HCT116 (cell line): ENCODE results near the gene CHI3L2. TPM values are rescaled to one million over a fixed set of nuclear protein-coding genes. Genes with fewer than 3 reads are reported as not detected.

Source experiments
- ATAC-seq: fragments of 200-7000 bp; cut with Tn5 transposase; 2 replicates; pipeline ENCODE4 v1.9.1; 2020; ENCODE audit warnings: mild to moderate bottlenecking, moderate library complexity
- BruUV-seq: library from RNA; stranded (reverse); fragments of 400-500 nt; replicated peaks from 2 replicates; lab custom pipeline; 2021; lab: Mats Ljungman, UMichigan
- CTCF ChIA-PET: fragments of 300-600 bp; sonication (Branson Sonifier 250); formaldehyde crosslinking; loops from one replicate; lab custom pipeline; 2021; ENCODE audit warnings: antibody characterized with exemption; lab: Charles Lee
- POLR2A ChIA-PET: fragments of 300-600, 350-600 bp; sonication (Branson Sonifier 250); formaldehyde crosslinking; loops from one replicate; lab custom pipeline; 2021; ENCODE audit warnings: antibody characterized with exemption; lab: Charles Lee
- RAD21 ChIA-PET, 2 experiments: fragments of 300-600 bp; sonication (Branson Sonifier 250); formaldehyde crosslinking; loops; one replicate each; lab custom pipeline; 2023; ENCODE audit warnings: low total read pairs in 2 of 2; ENCODE audit not compliant: uncharacterized antibody in 2 of 2, unreplicated experiment in 2 of 2, low non-redundant PET in 1 of 2; lab: Charles Lee
- DNase-seq: peaks from one replicate; pipeline ENCODE4 v3.0.0-alpha.2; 2010; ENCODE audit warnings: low read depth, low spot score
- H2AFZ ChIP-seq: fragments of 200-600 bp; shearing (Covaris generic), sonication (generic); 2 replicates; pipeline ENCODE4 v1.6.1; 2017; ENCODE audit warnings: low read depth, mixed run types, mixed read lengths, antibody characterized with exemption, low read length; ENCODE audit not compliant: poor library complexity, severe bottlenecking
- H3K27ac ChIP-seq: 2 replicates; pipeline ENCODE4 v1.5.1; 2012; ENCODE audit warnings: low read depth, low read length
- H3K27me3 ChIP-seq: fragments of 200-600 bp; sonication (generic); 2 replicates; pipeline ENCODE4 v1.6.1; 2016; ENCODE audit warnings: mixed run types, low read length, mixed read lengths; ENCODE audit not compliant: insufficient read depth
- H3K36me3 ChIP-seq, 2 experiments: fragments of 200-500 bp in 1 of 2; fragments of 200-600 bp in 1 of 2; sonication (Bioruptor generic) in 1 of 2; sonication (generic) in 1 of 2; 2 replicates each; pipeline versions ENCODE4 v1.5.1 to v1.6.1; 2014 to 2016; ENCODE audit warnings: low read length in 2 of 2, inconsistent platforms in 1 of 2, mixed read lengths in 1 of 2, mixed run types in 1 of 2; ENCODE audit not compliant: insufficient read depth in 2 of 2, control insufficient read depth in 1 of 2
- H3K4me1 ChIP-seq, 2 experiments: fragments of 200-600 bp in 1 of 2; sonication (generic) in 1 of 2; 2 replicates each; pipeline versions ENCODE4 v1.5.1 to v1.6.1; 2012 to 2017; ENCODE audit warnings: low read length in 2 of 2, inconsistent platforms in 1 of 2, mild to moderate bottlenecking in 1 of 2, mixed read lengths in 1 of 2, mixed run types in 1 of 2, moderate library complexity in 1 of 2; ENCODE audit not compliant: insufficient read depth in 2 of 2, control insufficient read depth in 1 of 2
- H3K4me2 ChIP-seq: fragments of 200-600 bp; sonication (generic); 2 replicates; pipeline ENCODE4 v1.6.1; 2017; ENCODE audit warnings: mixed run types, low read length, mixed read lengths
- H3K4me3 ChIP-seq, 2 experiments: fragments of 200-600 bp in 1 of 2; sonication (generic) in 1 of 2; replicated peaks in 1 of 2; 2 replicates each; pipeline ENCODE4 v1.5.1; 2011 to 2016; ENCODE audit warnings: low read length in 2 of 2, control low read depth in 1 of 2, low read depth in 1 of 2, mild to moderate bottlenecking in 1 of 2, mixed read lengths in 1 of 2, mixed run types in 1 of 2
- H3K79me2 ChIP-seq: fragments of 200-600 bp; sonication (generic); 2 replicates; pipeline ENCODE4 v1.6.1; 2017; ENCODE audit warnings: mild to moderate bottlenecking, mixed run types, low read length, moderate library complexity, mixed read lengths; ENCODE audit not compliant: insufficient read depth
- H3K9ac ChIP-seq: fragments of 200-600 bp; sonication (generic); 2 replicates; pipeline ENCODE4 v1.6.1; 2016; ENCODE audit warnings: low read length, mixed read lengths
- H3K9me2 ChIP-seq: fragments of 200-600 bp; sonication (generic), shearing (Covaris generic); 2 replicates; pipeline ENCODE4 v1.6.1; 2017; ENCODE audit warnings: mixed run types, mild to moderate bottlenecking, moderate library complexity; ENCODE audit not compliant: insufficient read depth
- H3K9me3 ChIP-seq, 2 experiments: fragments of 200-500 bp in 1 of 2; fragments of 200-600 bp in 1 of 2; sonication (Bioruptor generic) in 1 of 2; sonication (generic) in 1 of 2; 2 replicates each; pipeline ENCODE4 v1.6.1; 2014 to 2017; ENCODE audit warnings: low read length in 2 of 2, mixed read lengths in 2 of 2, inconsistent platforms in 1 of 2, low read depth in 1 of 2, mild to moderate bottlenecking in 1 of 2, mixed run types in 1 of 2, moderate library complexity in 1 of 2; ENCODE audit not compliant: control insufficient read depth in 1 of 2, insufficient read depth in 1 of 2
- H4K20me1 ChIP-seq: fragments of 200-600 bp; sonication (generic), shearing (Covaris generic); 2 replicates; pipeline ENCODE4 v1.6.1; 2017; ENCODE audit warnings: mixed run types, mild to moderate bottlenecking, moderate library complexity; ENCODE audit not compliant: insufficient read depth
- CEBPB ChIP-seq: IDR thresholded peaks from 2 replicates; pipeline ENCODE4 v1.6.1; 2012; ENCODE audit warnings: low read depth
- EGR1 ChIP-seq: IDR thresholded peaks from 2 replicates; pipeline ENCODE4 v1.6.1; 2012; ENCODE audit warnings: low read depth
- ELF1 ChIP-seq: IDR thresholded peaks from 2 replicates; pipeline ENCODE4 v1.6.1; 2012; ENCODE audit warnings: low read depth, borderline replicate concordance
- EZH2phosphoT487 ChIP-seq: fragments of 200-600 bp; IDR thresholded peaks from 2 replicates; pipeline ENCODE4 v1.6.1; 2018; ENCODE audit warnings: antibody characterized with exemption, borderline replicate concordance
- FOSL1 ChIP-seq: IDR thresholded peaks from 2 replicates; pipeline ENCODE4 v1.6.1; 2012; ENCODE audit warnings: low read depth
- POLR2A ChIP-seq: IDR thresholded peaks from 2 replicates; pipeline ENCODE4 v1.7.0; 2011; ENCODE audit warnings: borderline replicate concordance; ENCODE audit not compliant: insufficient read depth, insufficient read length; ENCODE audit errors: extremely low read depth
- POLR2AphosphoS5 ChIP-seq: IDR thresholded peaks from 2 replicates; pipeline ENCODE4 v1.6.1; 2011; ENCODE audit warnings: mild to moderate bottlenecking, low read depth, low read length, moderate library complexity
- SP1 ChIP-seq: IDR thresholded peaks from 2 replicates; pipeline ENCODE4 v1.6.1; 2012; ENCODE audit warnings: low read depth
- SRF ChIP-seq: IDR thresholded peaks from 2 replicates; pipeline ENCODE4 v1.6.1; 2012; ENCODE audit warnings: low read depth
- ZFX ChIP-seq: fragments of 450-650 bp; IDR thresholded peaks from 2 replicates; pipeline ENCODE4 v1.6.1; 2017
- ZNF274 ChIP-seq: fragments of 200-500 bp; sonication (Bioruptor generic); IDR thresholded peaks from 2 replicates; pipeline ENCODE4 v1.6.1; 2014; ENCODE audit warnings: mild to moderate bottlenecking, low read depth, low read length, inconsistent platforms
- intact Hi-C: fragments of 100-400 bp; cut with micrococcal nuclease; formaldehyde crosslinking; loops from 2 replicates; pipeline ENCODE4 v1.10.0; 2022
- total RNA-seq: library from RNA; stranded (reverse); gene quantifications from one replicate; pipeline ENCODE4 v1.2.1, GENCODE V29; 2021; ENCODE audit not compliant: unreplicated experiment
- TF ChIP-seq, protein P1 (sequence below): IDR thresholded peaks from 2 replicates; pipeline ENCODE4 v1.6.1; 2011; ENCODE audit warnings: mild to moderate bottlenecking, low read length, moderate library complexity; ENCODE audit not compliant: insufficient replicate concordance; ENCODE audit errors: extremely low read depth
- TF ChIP-seq, protein P2 (sequence below): IDR thresholded peaks from 2 replicates; pipeline ENCODE4 v1.6.1; 2012; ENCODE audit warnings: low read depth
- TF ChIP-seq, protein P3 (sequence below), 3 experiments: fragments of 200-600 bp in 1 of 3; sonication (generic) in 1 of 3; IDR thresholded peaks in 2 of 3; conservative IDR thresholded peaks in 1 of 3; 2 replicates each; pipeline ENCODE4 v1.5.1; 2012 to 2017; ENCODE audit warnings: low read depth in 2 of 3, low read length in 2 of 3, antibody characterized with exemption in 1 of 3, borderline replicate concordance in 1 of 3, control low read depth in 1 of 3, mild to moderate bottlenecking in 1 of 3, mixed read lengths in 1 of 3, mixed run types in 1 of 3, moderate library complexity in 1 of 3; ENCODE audit not compliant: insufficient read depth in 1 of 3
- TF ChIP-seq, protein P4 (sequence below): IDR thresholded peaks from 2 replicates; pipeline ENCODE4 v1.6.1; 2012

The CHI3L2 gene
- total RNA-seq, 1 experiment from 2014 or later, result not detected

DNA sequence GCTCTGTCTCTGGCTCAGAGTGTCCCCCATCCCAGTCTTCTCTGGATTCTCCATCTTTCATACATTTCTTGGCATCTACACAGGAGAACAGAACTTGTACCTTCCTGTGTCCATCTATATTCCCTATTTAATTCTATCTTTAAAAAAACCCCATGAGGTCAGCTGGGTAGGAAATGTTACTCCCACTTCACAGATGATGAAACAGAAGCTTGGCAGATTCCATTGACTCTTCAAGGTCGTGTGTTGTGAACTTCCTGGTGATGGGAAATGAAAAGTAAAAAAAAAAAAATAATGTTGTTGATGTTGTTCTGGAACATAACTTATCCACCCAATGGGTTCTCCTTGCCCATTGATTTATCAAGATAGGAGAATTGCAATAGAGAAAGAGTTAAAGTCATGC, 8.9 kb downstream of the CHI3L2 start:
- H3K79me2 ChIP-seq, result no peaks in the 10 kb centered on the region
- TF ChIP-seq SP1, result no peak
- TF ChIP-seq, protein P1, sequence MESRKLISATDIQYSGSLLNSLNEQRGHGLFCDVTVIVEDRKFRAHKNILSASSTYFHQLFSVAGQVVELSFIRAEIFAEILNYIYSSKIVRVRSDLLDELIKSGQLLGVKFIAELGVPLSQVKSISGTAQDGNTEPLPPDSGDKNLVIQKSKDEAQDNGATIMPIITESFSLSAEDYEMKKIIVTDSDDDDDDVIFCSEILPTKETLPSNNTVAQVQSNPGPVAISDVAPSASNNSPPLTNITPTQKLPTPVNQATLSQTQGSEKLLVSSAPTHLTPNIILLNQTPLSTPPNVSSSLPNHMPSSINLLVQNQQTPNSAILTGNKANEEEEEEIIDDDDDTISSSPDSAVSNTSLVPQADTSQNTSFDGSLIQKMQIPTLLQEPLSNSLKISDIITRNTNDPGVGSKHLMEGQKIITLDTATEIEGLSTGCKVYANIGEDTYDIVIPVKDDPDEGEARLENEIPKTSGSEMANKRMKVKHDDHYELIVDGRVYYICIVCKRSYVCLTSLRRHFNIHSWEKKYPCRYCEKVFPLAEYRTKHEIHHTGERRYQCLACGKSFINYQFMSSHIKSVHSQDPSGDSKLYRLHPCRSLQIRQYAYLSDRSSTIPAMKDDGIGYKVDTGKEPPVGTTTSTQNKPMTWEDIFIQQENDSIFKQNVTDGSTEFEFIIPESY, result no peak
- TF ChIP-seq, protein P2, sequence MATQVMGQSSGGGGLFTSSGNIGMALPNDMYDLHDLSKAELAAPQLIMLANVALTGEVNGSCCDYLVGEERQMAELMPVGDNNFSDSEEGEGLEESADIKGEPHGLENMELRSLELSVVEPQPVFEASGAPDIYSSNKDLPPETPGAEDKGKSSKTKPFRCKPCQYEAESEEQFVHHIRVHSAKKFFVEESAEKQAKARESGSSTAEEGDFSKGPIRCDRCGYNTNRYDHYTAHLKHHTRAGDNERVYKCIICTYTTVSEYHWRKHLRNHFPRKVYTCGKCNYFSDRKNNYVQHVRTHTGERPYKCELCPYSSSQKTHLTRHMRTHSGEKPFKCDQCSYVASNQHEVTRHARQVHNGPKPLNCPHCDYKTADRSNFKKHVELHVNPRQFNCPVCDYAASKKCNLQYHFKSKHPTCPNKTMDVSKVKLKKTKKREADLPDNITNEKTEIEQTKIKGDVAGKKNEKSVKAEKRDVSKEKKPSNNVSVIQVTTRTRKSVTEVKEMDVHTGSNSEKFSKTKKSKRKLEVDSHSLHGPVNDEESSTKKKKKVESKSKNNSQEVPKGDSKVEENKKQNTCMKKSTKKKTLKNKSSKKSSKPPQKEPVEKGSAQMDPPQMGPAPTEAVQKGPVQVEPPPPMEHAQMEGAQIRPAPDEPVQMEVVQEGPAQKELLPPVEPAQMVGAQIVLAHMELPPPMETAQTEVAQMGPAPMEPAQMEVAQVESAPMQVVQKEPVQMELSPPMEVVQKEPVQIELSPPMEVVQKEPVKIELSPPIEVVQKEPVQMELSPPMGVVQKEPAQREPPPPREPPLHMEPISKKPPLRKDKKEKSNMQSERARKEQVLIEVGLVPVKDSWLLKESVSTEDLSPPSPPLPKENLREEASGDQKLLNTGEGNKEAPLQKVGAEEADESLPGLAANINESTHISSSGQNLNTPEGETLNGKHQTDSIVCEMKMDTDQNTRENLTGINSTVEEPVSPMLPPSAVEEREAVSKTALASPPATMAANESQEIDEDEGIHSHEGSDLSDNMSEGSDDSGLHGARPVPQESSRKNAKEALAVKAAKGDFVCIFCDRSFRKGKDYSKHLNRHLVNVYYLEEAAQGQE, result no peak
- no peak for TF ChIP-seq ZNF274
- no peak for TF ChIP-seq POLR2AphosphoS5
- no peak for TF ChIP-seq FOSL1
- no peak for TF ChIP-seq SRF
- TF ChIP-seq EZH2phosphoT487, result no peak
- TF ChIP-seq ELF1, result no peak
- TF ChIP-seq EGR1, result no peak
- no peak for TF ChIP-seq ZFX
- TF ChIP-seq POLR2A, result no peak
- TF ChIP-seq, protein P3, sequence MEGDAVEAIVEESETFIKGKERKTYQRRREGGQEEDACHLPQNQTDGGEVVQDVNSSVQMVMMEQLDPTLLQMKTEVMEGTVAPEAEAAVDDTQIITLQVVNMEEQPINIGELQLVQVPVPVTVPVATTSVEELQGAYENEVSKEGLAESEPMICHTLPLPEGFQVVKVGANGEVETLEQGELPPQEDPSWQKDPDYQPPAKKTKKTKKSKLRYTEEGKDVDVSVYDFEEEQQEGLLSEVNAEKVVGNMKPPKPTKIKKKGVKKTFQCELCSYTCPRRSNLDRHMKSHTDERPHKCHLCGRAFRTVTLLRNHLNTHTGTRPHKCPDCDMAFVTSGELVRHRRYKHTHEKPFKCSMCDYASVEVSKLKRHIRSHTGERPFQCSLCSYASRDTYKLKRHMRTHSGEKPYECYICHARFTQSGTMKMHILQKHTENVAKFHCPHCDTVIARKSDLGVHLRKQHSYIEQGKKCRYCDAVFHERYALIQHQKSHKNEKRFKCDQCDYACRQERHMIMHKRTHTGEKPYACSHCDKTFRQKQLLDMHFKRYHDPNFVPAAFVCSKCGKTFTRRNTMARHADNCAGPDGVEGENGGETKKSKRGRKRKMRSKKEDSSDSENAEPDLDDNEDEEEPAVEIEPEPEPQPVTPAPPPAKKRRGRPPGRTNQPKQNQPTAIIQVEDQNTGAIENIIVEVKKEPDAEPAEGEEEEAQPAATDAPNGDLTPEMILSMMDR (IDR thresholded peaks at IDR 0.05 in 2 of 3, conservative IDR thresholded peaks at IDR 0.05 in 1 of 3; ENCODE audit: borderline replicate concordance in 1 of 3, insufficient read depth in 1 of 3, low read depth in 2 of 3, low read length in 2 of 3), result no peak
- no peak for TF ChIP-seq CEBPB
- TF ChIP-seq, protein P4, sequence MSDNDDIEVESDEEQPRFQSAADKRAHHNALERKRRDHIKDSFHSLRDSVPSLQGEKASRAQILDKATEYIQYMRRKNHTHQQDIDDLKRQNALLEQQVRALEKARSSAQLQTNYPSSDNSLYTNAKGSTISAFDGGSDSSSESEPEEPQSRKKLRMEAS, result no peak
- intact Hi-C loops, result no loop called here
- no peak overlapping the region for H3K4me3 ChIP-seq
- no peak overlapping the region for H2AFZ ChIP-seq
- BruUV-seq, result no TSS peak
- ATAC-seq (no peak), DNase-seq (no peak)
- no peaks in the 10 kb centered on the region for H4K20me1 ChIP-seq
- H3K4me1 ChIP-seq, result peaks cover 0 to 12% of the 10 kb centered on the region in 2 experiments; a peak in 1 of 4 replicates
- no peaks in the 10 kb centered on the region for H3K36me3 ChIP-seq
- H3K27ac ChIP-seq, result no peak overlapping the region
- H3K9me2 ChIP-seq, result no peaks in the 10 kb centered on the region
- ChIA-PET RAD21 (no interaction called here), CTCF (no interaction called here), POLR2A (no interaction called here)
- no peak overlapping the region for H3K4me2 ChIP-seq
- no peak overlapping the region for H3K9ac ChIP-seq
- no peaks in the 10 kb centered on the region for H3K27me3 ChIP-seq
- H3K9me3 ChIP-seq, result no peaks in the 10 kb centered on the region
